ENCODE measurements around the gene FSHR.

FSHR gene

GRCh38 chr2:49111456-49111855 lies 42.9 kb downstream of the FSHR start:
- Mint-ChIP-seq H3K36me3 (ENCODE audit: low read depth) (no peaks in the 10 kb centered on the region), H3K4me3 (no peak overlapping the region)

DNA sequence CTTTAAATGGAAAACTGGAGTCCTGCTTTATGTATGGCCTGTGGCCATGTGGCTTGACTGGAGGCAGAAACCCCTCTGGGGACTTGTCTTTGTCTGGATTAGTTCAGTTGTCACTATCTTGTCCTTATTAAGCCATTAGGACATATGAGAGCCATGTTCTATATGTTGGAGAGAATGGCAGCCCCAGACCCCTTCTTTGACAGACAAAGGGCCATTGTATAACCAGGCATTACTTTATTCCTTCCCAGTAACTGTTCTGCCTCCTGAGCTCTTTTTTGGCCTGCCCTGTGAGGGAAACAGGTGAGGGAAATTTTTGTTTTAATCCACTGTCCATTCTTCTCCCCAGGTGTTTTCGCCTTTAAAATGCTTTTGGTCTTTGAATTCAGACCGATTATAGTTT lies 43.3 kb downstream of the FSHR start:
- Mint-ChIP-seq H3K4me1 (no peaks in the 10 kb centered on the region), H3K36me3 (ENCODE audit: low read depth) (no peaks in the 10 kb centered on the region), H3K4me3 (no peak overlapping the region), H3K9me3 (no peaks in the 10 kb centered on the region), H3K27ac (no peak overlapping the region), H3K27me3 (ENCODE audit: low read depth) (no peaks in the 10 kb centered on the region)
- TF ChIP-seq, protein P1, sequence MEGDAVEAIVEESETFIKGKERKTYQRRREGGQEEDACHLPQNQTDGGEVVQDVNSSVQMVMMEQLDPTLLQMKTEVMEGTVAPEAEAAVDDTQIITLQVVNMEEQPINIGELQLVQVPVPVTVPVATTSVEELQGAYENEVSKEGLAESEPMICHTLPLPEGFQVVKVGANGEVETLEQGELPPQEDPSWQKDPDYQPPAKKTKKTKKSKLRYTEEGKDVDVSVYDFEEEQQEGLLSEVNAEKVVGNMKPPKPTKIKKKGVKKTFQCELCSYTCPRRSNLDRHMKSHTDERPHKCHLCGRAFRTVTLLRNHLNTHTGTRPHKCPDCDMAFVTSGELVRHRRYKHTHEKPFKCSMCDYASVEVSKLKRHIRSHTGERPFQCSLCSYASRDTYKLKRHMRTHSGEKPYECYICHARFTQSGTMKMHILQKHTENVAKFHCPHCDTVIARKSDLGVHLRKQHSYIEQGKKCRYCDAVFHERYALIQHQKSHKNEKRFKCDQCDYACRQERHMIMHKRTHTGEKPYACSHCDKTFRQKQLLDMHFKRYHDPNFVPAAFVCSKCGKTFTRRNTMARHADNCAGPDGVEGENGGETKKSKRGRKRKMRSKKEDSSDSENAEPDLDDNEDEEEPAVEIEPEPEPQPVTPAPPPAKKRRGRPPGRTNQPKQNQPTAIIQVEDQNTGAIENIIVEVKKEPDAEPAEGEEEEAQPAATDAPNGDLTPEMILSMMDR (IDR thresholded peaks at IDR 0.05; ENCODE audit: unreplicated experiment in 3 of 3), result no peak

More at GRCh38 chr2:49111456-49111855, 42.9 kb downstream of the FSHR start:
- Mint-ChIP-seq H3K27me3 (ENCODE audit: low read depth) (no peaks in the 10 kb centered on the region), H3K4me1 (no peaks in the 10 kb centered on the region), H3K9me3 (no peaks in the 10 kb centered on the region), H3K27ac (peak overlapping the region in 1 of 3 experiments; percentile 15)
- TF ChIP-seq, protein P1 (IDR thresholded peaks at IDR 0.05; ENCODE audit: unreplicated experiment in 3 of 3), result no peak

DNA sequence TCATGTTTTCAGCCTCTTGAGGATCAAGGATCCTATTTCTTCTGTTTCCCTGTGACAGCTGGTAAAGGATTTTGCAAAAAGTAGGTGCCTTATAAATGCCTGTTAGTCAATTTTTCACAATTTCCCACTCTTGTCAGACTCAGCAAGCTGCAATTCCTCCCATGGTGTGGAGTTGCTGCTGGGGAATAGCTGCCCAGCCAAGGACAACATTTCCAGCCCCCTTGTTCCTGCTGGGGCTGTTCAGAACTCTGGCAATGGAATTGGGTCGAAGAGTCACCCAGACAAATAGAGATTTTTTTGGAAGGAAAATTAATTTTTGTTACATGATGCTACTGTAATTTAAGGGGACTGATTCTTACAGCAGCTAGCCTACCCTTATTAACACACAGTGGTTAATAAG lies 43.7 kb downstream of the FSHR start:
- Mint-ChIP-seq H3K36me3 (ENCODE audit: low read depth) (no peaks in the 10 kb centered on the region), H3K27me3 (ENCODE audit: low read depth) (no peaks in the 10 kb centered on the region), H3K4me1 (no peaks in the 10 kb centered on the region), H3K9me3 (no peaks in the 10 kb centered on the region), H3K4me3 (no peak overlapping the region), H3K27ac (no peak overlapping the region)
- TF ChIP-seq, protein P1 (IDR thresholded peaks at IDR 0.05; ENCODE audit: unreplicated experiment in 3 of 3), result no peak

DNA sequence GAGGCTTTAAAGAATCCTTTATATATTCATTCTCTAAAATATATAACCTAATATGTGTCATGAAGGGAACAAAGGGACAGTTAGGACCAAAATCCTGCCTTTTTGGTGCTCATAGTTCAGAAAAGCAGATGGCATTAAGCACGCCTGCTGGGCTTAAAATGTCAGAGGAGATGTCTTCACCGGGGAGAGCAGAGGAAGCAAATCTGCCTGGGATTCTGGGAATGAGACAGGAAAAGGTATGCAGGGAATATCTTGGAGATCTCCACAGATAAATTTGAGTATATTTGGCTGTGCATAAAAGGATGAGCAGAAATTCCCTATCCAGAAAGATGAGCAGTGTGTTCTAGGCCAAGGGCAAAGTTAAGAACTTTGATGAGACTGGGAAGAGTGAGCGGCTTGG lies 45.5 kb downstream of the FSHR start:
- H3K4me3 Mint-ChIP-seq, result no peak overlapping the region
- no peaks in the 10 kb centered on the region for H3K9me3 Mint-ChIP-seq
- H3K27ac Mint-ChIP-seq, result no peak overlapping the region
- no peaks in the 10 kb centered on the region for H3K4me1 Mint-ChIP-seq
- H3K27me3 Mint-ChIP-seq (ENCODE audit: low read depth), result no peaks in the 10 kb centered on the region
- TF ChIP-seq, protein P1 (IDR thresholded peaks at IDR 0.05; ENCODE audit: unreplicated experiment in 3 of 3), result no peak
- H3K36me3 Mint-ChIP-seq (ENCODE audit: low read depth), result no peaks in the 10 kb centered on the region

GRCh38 chr2:49108436-49108835 lies 45.9 kb downstream of the FSHR start:
- no peaks in the 10 kb centered on the region for H3K9me3 Mint-ChIP-seq
- H3K27me3 Mint-ChIP-seq (ENCODE audit: low read depth), result no peaks in the 10 kb centered on the region
- no peaks in the 10 kb centered on the region for H3K4me1 Mint-ChIP-seq
- H3K27ac Mint-ChIP-seq, result no peak overlapping the region
- H3K36me3 Mint-ChIP-seq (ENCODE audit: low read depth), result no peaks in the 10 kb centered on the region
- TF ChIP-seq, protein P1 (IDR thresholded peaks at IDR 0.05; ENCODE audit: unreplicated experiment in 3 of 3), result no peak
- H3K4me3 Mint-ChIP-seq, result no peak overlapping the region

GRCh38 chr2:49105506-49105905 lies 48.8 kb downstream of the FSHR start:
- TF ChIP-seq, protein P1 (IDR thresholded peaks at IDR 0.05; ENCODE audit: unreplicated experiment in 3 of 3), result no peak
- H3K4me3 Mint-ChIP-seq, result no peak overlapping the region
- no peaks in the 10 kb centered on the region for H3K27me3 Mint-ChIP-seq (ENCODE audit: low read depth)
- no peak overlapping the region for H3K27ac Mint-ChIP-seq
- H3K36me3 Mint-ChIP-seq (ENCODE audit: low read depth), result no peaks in the 10 kb centered on the region
- no peaks in the 10 kb centered on the region for H3K4me1 Mint-ChIP-seq
- no peaks in the 10 kb centered on the region for H3K9me3 Mint-ChIP-seq
